ENCODE measurements around the gene PCYT1A. TPM values are rescaled to one million over a fixed set of nuclear protein-coding genes. Genes with fewer than 3 reads are reported as not detected.
A peak's percentile ranks its signal among the peaks of the same experiment; 100 is the strongest.

PCYT1A gene
- total and polyA plus RNA-seq, 2 of the 13 experiments (the other 11 are each of a cell fraction or from before 2014, with no cell fraction given), result 26.4 to 45.3 TPM

- TF ChIP-seq ZNF367 (CRISPR knock-in tag; IDR thresholded peaks at IDR 0.05; ENCODE audit: borderline replicate concordance) (0 out of 2 replicates have a peak, but pooled peaks have one; percentile 53), ZNF746 (CRISPR knock-in tag; IDR thresholded peaks at IDR 0.05) (no peak), FOXO1 (CRISPR knock-in tag; IDR thresholded peaks at IDR 0.05) (no peak; the same call in 1 of the 2 replicates), RELA (CRISPR knock-in tag; IDR thresholded peaks at IDR 0.05) (peak; percentile 85), ZNF792 (CRISPR knock-in tag; IDR thresholded peaks at IDR 0.05) (no peak), ZNF362 (CRISPR knock-in tag; IDR thresholded peaks at IDR 0.05; ENCODE audit: borderline replicate concordance) (peak; percentile 8; the same call in 1 of the 2 replicates), KAT8 (CRISPR knock-in tag; IDR thresholded peaks at IDR 0.05) (peak; percentile 96), ELK4 (CRISPR knock-in tag; IDR thresholded peaks at IDR 0.05; ENCODE audit: borderline replicate concordance) (peak; percentile 71; the same call in 1 of the 2 replicates), SP4 (CRISPR knock-in tag; IDR thresholded peaks at IDR 0.05) (peak; percentile 67), PITX1 (CRISPR knock-in tag; IDR thresholded peaks at IDR 0.05) (peak; percentile 63), ZBTB40 (IDR thresholded peaks at IDR 0.05) (peak; percentile 82), ZBTB40 (CRISPR knock-in tag; IDR thresholded peaks at IDR 0.05) (peak; percentile 66), XRCC5 (optimal IDR thresholded peaks at IDR 0.05; ENCODE audit: low read length) (peak; percentile 90), SOX5 (CRISPR knock-in tag; IDR thresholded peaks at IDR 0.05; ENCODE audit: borderline replicate concordance) (no peak), ZNF644 (CRISPR knock-in tag; IDR thresholded peaks at IDR 0.05; ENCODE audit: low read depth) (peak; percentile 34; the same call in 1 of the 2 replicates), HDAC2 (CRISPR knock-in tag; IDR thresholded peaks at IDR 0.05) (peak; percentile 85), ZNF432 (CRISPR knock-in tag; IDR thresholded peaks at IDR 0.05; ENCODE audit: borderline replicate concordance) (no peak)
Observed at GRCh38 chr3:196287440-196288140, at the start of gene PCYT1A (continued).
